Smooth muscle cell (in vitro differentiated cells): ENCODE results near the gene AQP10. TPM values are rescaled to one million over a fixed set of nuclear protein-coding genes. Genes with fewer than 3 reads are reported as not detected.
"Not testable (repeated sequence)": the region's sequence is repeated elsewhere in the genome, so short reads cannot be mapped to it uniquely, and the experiment has no call there.

Experiments
- DNase-seq: peaks from one replicate; lab custom pipeline; 2025; ENCODE audit not compliant: unreplicated experiment; lab: John Stamatoyannopoulos, UW
- H2AFZ ChIP-seq: fragments of 200-600 bp; sonication (generic); 2 replicates; pipeline ENCODE4 v1.6.0; 2016; ENCODE audit warnings: antibody characterized with exemption, low read depth, mild to moderate bottlenecking
- H3F3A ChIP-seq: fragments of 200-600 bp; sonication (generic); 2 replicates; pipeline ENCODE4 v1.6.0; 2017; ENCODE audit warnings: antibody characterized with exemption, low read depth
- H3K27ac ChIP-seq: fragments of 200-600 bp; sonication (generic); 2 replicates; pipeline ENCODE4 v1.5.1; 2016; ENCODE audit warnings: low read depth, mild to moderate bottlenecking
- H3K27me3 ChIP-seq: fragments of 200-600 bp; sonication (generic); 2 replicates; pipeline ENCODE4 v1.6.1; 2016; ENCODE audit warnings: low read depth, mild to moderate bottlenecking
- H3K36me3 ChIP-seq: fragments of 200-600 bp; sonication (generic); 2 replicates; pipeline ENCODE4 v1.5.1; 2016; ENCODE audit warnings: low read depth
- H3K4me1 ChIP-seq: fragments of 200-600 bp; sonication (generic); 2 replicates; pipeline ENCODE4 v1.5.1; 2016; ENCODE audit warnings: low read depth
- H3K4me2 ChIP-seq: fragments of 200-600 bp; sonication (generic); 2 replicates; pipeline ENCODE4 v1.6.0; 2016; ENCODE audit warnings: mild to moderate bottlenecking
- H3K4me3 ChIP-seq: fragments of 200-600 bp; sonication (generic); 2 replicates; pipeline ENCODE4 v1.5.1; 2016; ENCODE audit warnings: mild to moderate bottlenecking
- H3K79me2 ChIP-seq: fragments of 200-600 bp; sonication (generic); 2 replicates; pipeline ENCODE4 v1.6.0; 2016; ENCODE audit warnings: low read depth, mild to moderate bottlenecking
- H3K9ac ChIP-seq: fragments of 200-600 bp; sonication (generic); 2 replicates; pipeline ENCODE4 v1.6.0; 2016; ENCODE audit warnings: low read depth
- H3K9me3 ChIP-seq: fragments of 200-600 bp; sonication (generic); replicated peaks from 2 replicates; pipeline ENCODE4 v1.5.1; 2016; ENCODE audit warnings: low read depth
- H4K20me1 ChIP-seq: fragments of 200-600 bp; sonication (generic); 2 replicates; pipeline ENCODE4 v1.6.0; 2016; ENCODE audit warnings: low read depth
- CTCF ChIP-seq: fragments of 200-600 bp; sonication (generic); IDR thresholded peaks from 2 replicates; pipeline ENCODE4 v1.5.1; 2017; ENCODE audit warnings: borderline replicate concordance, mild to moderate bottlenecking, antibody characterized with exemption; ENCODE audit not compliant: insufficient read depth, poor library complexity, severe bottlenecking
- WGBS: methylation state at CpG from one replicate; pipeline ENCODE4 v1.1.7; 2016; ENCODE audit warnings: low lambda C conversion rate; 5-methylcytosine and 5-hydroxymethylcytosine counted together
- polyA plus RNA-seq: library from polyadenylated mRNA; unstranded; fragments of >200 nt; fragmentation: Nextera tagmentation; extraction: Ambion mirVana; gene quantifications from 2 replicates; pipeline ENCODE4 v1.2.1, GENCODE V29; 2016
- total RNA-seq: library from RNA; depleted of rRNA; stranded (reverse); fragments of >200 nt; gene quantifications from 2 replicates; pipeline ENCODE4 v1.2.3, GENCODE V29; 2014

Gene AQP10
- total and polyA plus RNA-seq, 2 experiments from 2014 or later: 0.14 TPM; not detected in 1

- 85% methylated on average over 3 of the region's 3 CpGs for WGBS
- H3K27ac ChIP-seq: no peak overlapping the region
- no peak overlapping the region for H3K4me3 ChIP-seq
- H4K20me1 ChIP-seq: no peaks in the 10 kb centered on the region
- H3K36me3 ChIP-seq: no peaks in the 10 kb centered on the region
- DNase-seq: no peak
- H2AFZ ChIP-seq: no peak overlapping the region
- no peak overlapping the region for H3K9ac ChIP-seq
- no peaks in the 10 kb centered on the region for H3K4me1 ChIP-seq
- no peaks in the 10 kb centered on the region for H3F3A ChIP-seq
- no peaks in the 10 kb centered on the region for H3K79me2 ChIP-seq
- no peaks in the 10 kb centered on the region for H3K9me3 ChIP-seq
- no peak for TF ChIP-seq CTCF
- no peak overlapping the region for H3K4me2 ChIP-seq
- H3K27me3 ChIP-seq: no peaks in the 10 kb centered on the region
Measured at GRCh38 chr1:154306151-154306550, 14.7 kb upstream of the AQP10 start.

DNA sequence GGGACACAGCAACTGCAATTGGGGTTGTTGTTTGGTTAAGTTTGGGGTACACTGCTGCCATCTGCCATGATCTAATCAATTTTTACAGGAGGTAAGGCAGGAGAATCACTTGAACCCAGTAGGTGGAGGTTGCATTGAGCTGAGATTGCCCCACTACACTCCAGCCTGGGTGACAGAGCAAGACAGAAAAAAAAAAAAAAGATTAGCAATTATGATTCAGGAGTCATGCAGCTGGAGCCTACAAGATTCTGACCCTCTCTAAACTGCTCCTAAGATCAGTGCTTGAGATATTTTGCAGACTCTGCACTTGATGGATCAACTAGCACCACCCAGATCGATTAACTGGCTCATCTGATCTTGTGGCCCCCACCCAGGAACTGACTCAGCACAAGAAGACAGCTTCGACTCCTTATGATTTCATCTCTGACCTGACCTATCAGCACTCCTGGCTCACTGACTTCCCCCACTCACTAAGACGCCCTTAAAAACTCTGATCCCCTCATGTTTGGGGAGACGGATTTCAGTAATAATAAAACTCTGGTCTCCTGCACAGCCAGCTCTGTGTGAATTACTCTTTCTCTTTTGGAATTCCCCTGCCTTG is 13.1 kb upstream of the AQP10 start:
- H3F3A ChIP-seq, H3K4me3 ChIP-seq, H3K4me2 ChIP-seq, DNase-seq, H3K9ac ChIP-seq, H3K36me3 ChIP-seq, H3K27ac ChIP-seq, H3K27me3 ChIP-seq, H2AFZ ChIP-seq, H3K4me1 ChIP-seq, H3K9me3 ChIP-seq, H4K20me1 ChIP-seq, H3K79me2 ChIP-seq: not testable (repeated sequence)
- 74% methylated on average over 4 of the region's 4 CpGs for WGBS

DNA sequence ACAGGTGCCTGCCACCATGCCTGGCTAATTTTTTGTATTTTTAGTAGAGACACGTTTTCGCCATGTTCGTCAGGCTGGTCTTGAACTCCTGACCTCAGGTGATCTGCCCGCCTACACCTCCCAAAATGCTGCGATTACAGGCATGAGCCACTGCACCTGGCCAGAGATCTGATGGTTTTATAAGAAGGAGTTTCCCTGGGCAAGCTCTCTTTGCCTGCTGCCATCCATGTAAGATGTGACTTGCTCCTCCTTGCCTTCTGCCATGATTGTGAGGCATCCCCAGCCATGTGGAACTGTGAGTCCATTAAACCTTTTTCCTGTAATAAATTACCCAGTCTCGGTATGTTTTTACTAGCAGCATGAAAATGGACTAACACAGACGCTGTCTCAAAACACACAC is 11.8 kb upstream of the AQP10 start:
- not testable (repeated sequence) for H4K20me1 ChIP-seq, H3K9ac ChIP-seq, H3K4me1 ChIP-seq, H3K9me3 ChIP-seq, H2AFZ ChIP-seq, H3K27ac ChIP-seq, H3K4me2 ChIP-seq, H3K36me3 ChIP-seq, DNase-seq, H3K4me3 ChIP-seq, H3K79me2 ChIP-seq, H3K27me3 ChIP-seq, H3F3A ChIP-seq
- 96% methylated on average over 7 of the region's 7 CpGs for WGBS

DNA sequence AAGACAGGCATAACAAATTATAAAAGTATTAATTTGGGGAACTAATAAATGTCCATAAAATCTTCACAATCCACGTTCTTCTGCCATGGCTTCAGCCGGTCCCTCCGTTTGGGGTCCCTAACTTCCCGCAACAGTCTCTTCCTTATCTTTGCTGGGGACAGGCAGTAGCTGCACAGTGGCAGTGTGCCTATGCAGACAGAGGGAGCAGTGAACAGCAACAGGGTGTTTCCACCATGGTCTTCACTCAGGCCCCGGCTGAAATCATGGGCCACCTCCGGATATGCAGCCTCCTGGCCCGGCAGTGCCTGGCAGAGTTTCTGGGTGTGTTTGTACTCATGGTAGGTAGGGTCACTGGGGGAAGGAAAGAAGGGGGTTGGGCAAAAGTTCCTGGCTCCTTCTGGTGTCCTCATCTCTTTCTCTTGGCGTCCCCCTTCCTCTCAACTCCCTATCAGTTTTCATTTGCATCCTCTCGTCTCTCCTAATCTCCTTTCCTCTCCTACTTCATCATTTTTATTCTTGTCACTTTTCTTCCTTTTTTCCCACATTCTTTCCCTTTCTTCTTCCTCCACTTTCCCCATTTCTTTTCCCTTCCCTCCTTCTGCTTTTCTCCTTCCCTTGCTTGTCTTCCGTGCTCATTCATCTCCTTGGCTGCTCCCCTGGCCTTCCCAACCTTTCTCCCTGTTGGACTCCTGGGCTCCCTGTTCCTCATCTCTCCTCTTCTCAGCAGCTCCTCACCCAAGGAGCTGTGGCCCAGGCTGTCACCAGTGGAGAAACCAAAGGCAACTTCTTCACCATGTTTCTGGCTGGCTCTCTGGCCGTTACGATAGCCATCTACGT is 8.4 kb upstream of the AQP10 start:
- H3K27me3 ChIP-seq, H3K36me3 ChIP-seq, H2AFZ ChIP-seq, H3K79me2 ChIP-seq, H3K9ac ChIP-seq, H3K4me1 ChIP-seq, H4K20me1 ChIP-seq, H3K4me3 ChIP-seq, H3F3A ChIP-seq, H3K27ac ChIP-seq, DNase-seq, H3K9me3 ChIP-seq, H3K4me2 ChIP-seq: not testable (repeated sequence)
- 86% methylated on average over 13 of the region's 13 CpGs for WGBS

DNA sequence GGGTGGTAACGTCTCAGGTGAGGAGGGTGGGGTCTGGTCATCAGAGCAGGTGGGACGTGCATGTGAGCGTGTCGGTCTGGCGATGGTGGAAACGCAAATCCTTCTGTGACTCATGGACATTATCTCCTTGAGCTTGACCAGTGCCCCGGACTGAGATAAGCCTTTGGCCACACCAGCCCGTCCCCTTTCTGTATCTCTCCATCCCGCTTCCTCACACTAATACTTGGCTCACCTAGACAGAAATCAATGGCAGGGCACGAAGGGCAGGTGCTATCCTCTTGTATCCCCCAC is 7.9 kb upstream of the AQP10 start:
- no peak overlapping the region for H2AFZ ChIP-seq
- no peak overlapping the region for H3K27ac ChIP-seq
- H3K4me3 ChIP-seq: no peak overlapping the region
- peaks cover 7% of the 10 kb centered on the region for H3K9me3 ChIP-seq
- no peaks in the 10 kb centered on the region for H3K79me2 ChIP-seq
- H3K27me3 ChIP-seq: no peaks in the 10 kb centered on the region
- no peaks in the 10 kb centered on the region for H3K36me3 ChIP-seq
- no peaks in the 10 kb centered on the region for H3K4me1 ChIP-seq
- no peak for TF ChIP-seq CTCF
- no peak overlapping the region for H3K9ac ChIP-seq
- WGBS: 81% methylated on average over 10 of the region's 10 CpGs
- H4K20me1 ChIP-seq: no peaks in the 10 kb centered on the region
- no peak for DNase-seq
- no peak overlapping the region for H3K4me2 ChIP-seq
- H3F3A ChIP-seq: no peaks in the 10 kb centered on the region

DNA sequence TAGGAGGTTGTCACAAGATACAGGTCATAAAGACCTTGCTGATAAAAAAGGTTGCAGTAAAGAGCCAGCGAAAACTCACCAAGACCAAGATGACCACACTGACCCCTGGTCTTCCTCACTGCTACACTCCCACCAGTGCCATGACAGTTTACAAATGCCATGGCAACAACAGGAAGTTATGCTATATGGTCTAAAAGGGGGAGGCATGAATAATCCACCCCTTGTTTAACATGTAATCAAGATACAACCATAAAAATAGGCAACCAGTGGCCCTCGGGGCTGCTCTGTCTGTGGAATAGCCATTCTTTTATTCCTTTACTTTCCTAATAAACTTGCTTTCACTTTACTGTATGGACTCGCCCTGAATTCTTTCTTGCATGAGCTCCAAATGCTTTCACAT is 6.7 kb upstream of the AQP10 start:
- 92% methylated on average over 3 of the region's 3 CpGs for WGBS
- not testable (repeated sequence) for H3K79me2 ChIP-seq, H4K20me1 ChIP-seq, H3K27ac ChIP-seq, H3K27me3 ChIP-seq, H3K4me1 ChIP-seq, DNase-seq, H3K36me3 ChIP-seq, H3F3A ChIP-seq, H2AFZ ChIP-seq, H3K4me2 ChIP-seq, H3K4me3 ChIP-seq, H3K9me3 ChIP-seq, H3K9ac ChIP-seq
